ENCODE results near the gene PLEKHH1.

- TF ChIP-seq CTCF (IDR thresholded peaks at IDR 0.05; ENCODE audit: insufficient read depth, low read length): no peak
- no peak for TF ChIP-seq SPI1 (IDR thresholded peaks at IDR 0.05; ENCODE audit: borderline replicate concordance, low read depth)
- TF ChIP-seq REST (IDR thresholded peaks at IDR 0.05; ENCODE audit: insufficient replicate concordance, low read depth): no peak
These were observed 18.9 kb downstream of the PLEKHH1 start for GRCh38 chr14:67551940-67552339.

Data from HL-60 (cell line).